NCI-H524 (cell line): Measurements from ENCODE around the gene KBTBD8.

ENCODE experiments used
- DNase-seq, 2 experiments: peaks; one replicate each; lab custom pipeline; 2025; lab: John Stamatoyannopoulos, UW

Gene KBTBD8

DNA sequence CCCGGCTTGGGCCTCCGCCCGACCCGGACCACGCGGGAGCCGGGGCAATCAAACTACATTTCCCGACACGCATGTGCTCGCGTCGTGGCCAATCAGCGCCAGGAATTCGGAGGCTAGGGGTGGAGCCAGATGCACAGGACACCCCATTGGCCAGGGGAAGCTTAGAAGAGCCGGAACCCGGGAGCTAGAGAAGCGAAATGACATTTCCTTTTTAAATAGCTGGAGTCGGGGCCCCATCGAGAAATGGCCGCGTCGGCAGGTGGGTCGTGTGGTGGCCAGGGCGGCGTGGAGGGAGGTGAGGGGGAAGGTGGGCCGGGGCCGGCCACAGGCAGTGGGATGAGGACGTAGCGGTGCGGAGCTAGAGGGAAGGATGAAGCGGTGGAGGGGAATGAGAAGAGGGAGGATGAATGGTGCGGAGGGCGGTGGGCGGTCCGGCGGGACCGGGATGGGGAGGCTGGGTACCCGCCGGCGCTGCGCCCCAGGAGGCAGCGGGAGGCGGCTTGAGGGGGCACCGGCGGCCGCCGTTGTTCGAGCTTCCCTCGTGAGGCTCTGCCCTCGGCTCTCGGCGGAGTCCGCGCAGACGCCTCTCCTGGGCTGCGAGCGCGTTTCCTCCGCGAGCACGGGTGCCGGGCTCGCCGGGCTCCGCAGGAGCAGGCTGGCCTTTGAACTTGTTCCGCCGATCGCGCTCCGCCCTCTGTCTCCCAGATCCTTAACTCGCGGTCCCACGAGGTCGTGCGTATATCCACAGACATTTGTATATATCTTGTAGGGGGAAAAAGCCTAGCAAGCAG lies at the start of gene KBTBD8:
Gene KBTBD8, plus strand, starts transcription at position 195 of the 791 bp plus-strand sequence. Its CDS starts 49 bp downstream, at position 244.
- DNase-seq: peak; percentile 97 to 98

- DNase-seq: no peak
These were observed 49.3 kb upstream of the KBTBD8 start for GRCh38 chr3:66948838-66949237.

DNA sequence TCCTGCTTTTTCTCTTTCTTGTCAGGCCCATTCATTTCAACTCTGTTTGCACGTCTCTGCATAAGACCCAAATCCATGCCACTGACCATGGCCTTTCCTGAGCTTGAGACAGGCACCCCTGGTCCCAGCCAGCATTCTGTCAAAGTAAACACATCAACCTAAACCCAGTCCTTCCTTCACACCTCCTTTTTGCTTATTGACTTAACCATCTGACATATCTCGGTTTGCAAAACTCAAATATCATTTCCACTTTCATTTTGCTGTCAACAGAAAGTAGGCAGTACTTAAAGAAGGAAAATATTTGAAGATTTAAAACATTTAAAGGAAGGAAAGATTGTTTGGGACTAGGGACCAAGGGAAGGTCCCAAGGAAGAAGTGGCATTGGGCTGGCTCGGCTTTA lies 48.2 kb upstream of the KBTBD8 start:
- DNase-seq: no peak

DNA sequence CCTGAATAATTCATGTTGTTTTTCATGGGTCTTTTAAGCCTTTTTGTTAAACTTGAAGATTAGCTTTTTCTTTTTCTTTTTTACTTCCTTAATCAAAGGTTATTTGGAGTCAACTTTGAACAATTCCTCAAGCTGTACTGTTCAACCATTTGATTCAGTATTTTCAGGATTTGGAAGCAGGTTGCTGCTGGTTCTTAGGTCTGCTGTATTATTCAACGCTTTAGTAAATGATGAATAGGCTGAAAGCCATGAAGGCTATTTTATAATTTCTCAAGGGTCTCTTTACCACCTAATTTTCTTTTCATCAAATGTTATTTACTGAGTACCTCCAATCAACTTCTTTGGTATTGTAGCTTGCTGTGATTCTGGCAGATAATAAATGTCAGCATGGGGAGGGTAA lies 45.8 kb upstream of the KBTBD8 start:
- no peak for DNase-seq

DNA sequence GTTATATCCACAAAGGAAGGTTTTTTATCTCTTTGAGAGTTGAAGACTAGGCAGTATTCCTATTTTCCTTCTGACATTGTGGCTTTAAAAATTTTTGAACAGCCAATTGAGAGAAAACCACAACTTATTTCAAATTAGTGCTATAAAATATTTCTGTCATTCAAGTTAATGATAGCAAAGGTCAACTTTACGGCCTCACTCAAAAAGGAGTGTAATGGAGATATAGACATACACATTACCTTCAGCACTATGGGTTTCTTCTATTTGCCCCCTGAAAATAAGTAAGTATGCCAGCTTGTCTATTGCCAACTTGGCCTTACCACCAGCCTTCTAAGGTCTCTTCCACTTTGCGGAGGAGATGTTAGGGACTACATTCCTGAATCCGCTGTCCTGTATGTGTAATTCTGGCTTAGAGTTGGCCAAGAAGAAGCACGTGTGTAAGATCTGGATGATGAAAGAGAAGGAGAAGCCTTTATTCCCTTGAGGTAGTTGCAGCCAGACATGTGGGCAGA lies 44.1 kb upstream of the KBTBD8 start:
- DNase-seq: no peak

GRCh38 chr3:66956742-66957141 lies 41.4 kb upstream of the KBTBD8 start:
- DNase-seq: no peak

DNA sequence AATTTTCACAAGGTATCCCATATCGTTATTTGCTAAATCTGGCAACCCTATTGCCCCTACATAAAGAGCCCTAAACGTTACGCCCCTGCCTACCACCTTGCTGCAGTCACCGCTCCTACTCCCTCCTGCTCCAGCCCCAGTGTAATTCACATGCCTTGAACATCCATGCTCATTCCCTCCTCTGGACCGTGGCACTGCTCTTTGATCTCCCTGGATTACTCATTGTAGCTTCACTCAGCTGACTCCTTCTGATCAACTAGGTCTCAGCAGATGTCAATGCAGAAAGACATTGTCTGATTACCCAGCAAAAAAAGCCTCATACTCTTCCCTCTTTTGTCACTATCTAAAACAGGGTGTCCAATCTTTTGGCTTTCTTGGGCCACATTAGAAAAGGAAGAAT lies 40.7 kb upstream of the KBTBD8 start:
- DNase-seq: no peak

GRCh38 chr3:66958067-66958466 lies 40.0 kb upstream of the KBTBD8 start:
- no peak for DNase-seq

DNA sequence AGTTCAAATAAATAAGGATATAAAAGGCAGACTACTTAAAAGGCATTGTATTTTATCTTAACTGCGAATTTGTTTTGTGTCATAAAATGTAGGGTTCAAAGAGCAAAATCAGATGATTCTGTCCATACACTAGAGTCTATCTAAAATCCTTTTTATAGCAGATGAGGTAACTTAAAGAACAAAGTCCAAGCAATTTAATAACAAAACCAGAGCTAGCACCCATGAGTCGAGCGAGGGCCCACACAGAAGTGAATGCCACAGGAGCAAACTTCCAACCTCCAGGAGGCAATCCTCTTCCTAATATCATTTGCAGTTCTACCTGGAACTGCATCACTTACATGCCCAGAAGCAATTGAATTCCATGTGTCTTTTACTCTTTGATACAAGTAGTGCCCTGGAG lies 35.4 kb upstream of the KBTBD8 start:
- no peak for DNase-seq

GRCh38 chr3:66971245-66971644 lies 26.9 kb upstream of the KBTBD8 start:
- DNase-seq: no peak

- DNase-seq: peak; percentile 77 to 85
These were observed 26.1 kb upstream of the KBTBD8 start for GRCh38 chr3:66971891-66972551.

DNA sequence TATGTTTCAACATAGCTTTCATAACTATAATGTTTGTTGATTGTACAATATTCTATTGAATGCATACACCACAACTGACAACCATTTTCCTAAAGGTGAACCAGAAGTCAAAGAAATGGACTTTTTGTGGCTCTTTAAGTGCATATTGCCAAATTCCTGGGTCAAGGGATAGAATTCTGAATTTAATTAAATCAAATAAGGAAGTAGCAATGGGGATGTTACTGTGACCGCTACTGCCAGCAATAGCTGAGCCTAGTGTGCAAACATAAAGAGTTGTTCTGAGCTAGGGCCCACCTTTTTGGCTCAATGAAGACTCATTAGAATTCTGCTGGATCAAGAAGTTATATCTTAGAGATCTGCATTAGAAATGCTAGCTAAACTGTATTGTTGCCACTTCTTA lies 17.3 kb upstream of the KBTBD8 start:
- DNase-seq: no peak

- no peak for DNase-seq
These were observed 15.0 kb upstream of the KBTBD8 start for GRCh38 chr3:66983101-66983500.

GRCh38 chr3:66985336-66985920 lies 12.7 kb upstream of the KBTBD8 start:
- DNase-seq: no peak

DNA sequence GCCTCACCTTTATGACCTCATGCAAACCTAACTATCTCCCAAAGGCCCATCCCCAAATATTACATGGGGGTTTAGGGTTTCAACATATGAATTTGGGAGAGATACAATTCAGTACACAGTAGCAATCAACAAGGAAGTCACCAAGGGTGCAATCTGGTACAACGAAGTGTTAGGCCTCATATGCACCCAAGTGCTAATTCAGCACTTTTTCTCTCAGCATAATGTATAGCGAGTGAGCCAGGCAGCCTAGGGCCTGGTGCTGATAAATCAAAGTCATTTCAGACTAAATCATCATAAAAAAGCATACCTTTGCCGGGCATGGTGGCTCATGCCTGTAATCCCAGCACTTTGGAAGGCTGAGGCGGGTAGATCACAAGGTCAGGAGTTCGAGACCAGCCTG lies 11.7 kb upstream of the KBTBD8 start:
- no peak for DNase-seq

DNA sequence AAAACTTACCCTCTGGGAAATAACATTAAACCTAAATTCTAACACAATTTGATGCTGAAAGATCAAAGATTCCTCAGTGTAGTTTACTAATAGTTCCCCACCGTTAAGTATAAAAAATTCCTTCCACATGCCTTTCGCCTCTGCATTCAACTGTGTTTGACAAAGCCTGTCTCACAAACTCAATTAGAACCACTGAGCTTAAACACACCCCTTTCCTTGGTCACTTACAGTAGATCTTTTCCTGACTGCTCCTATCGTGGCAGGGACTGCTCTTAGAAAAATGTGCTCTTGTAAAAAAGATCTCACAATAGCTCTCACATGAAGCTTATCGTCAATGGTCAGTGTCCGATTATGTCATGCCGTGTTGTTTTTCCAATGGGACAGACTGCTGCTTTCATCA lies 8.9 kb upstream of the KBTBD8 start:
- DNase-seq: no peak

- peak in 1 of 2 experiments; percentile 8 for DNase-seq
These were observed 8.0 kb upstream of the KBTBD8 start for GRCh38 chr3:66989860-66990696.

DNA sequence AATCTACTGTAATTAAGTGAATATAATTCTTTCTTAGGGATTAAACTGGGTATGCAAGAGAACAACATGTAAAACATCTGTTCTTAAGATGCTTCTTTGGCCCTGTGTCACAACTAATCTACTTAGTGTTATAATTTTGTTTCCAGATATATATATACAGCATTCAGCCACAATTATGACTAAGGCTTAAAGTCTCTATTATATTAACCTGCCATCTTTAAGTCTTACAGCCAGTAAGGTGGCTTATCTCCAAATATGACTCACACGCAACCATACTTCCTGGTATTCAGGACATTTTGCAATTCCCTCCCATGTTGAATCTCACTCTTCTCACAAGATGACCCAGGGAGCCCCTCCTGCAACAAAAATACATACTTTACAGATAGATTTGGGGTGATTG lies 6.6 kb upstream of the KBTBD8 start:
- peak in 1 of 2 experiments; percentile 7 for DNase-seq

DNA sequence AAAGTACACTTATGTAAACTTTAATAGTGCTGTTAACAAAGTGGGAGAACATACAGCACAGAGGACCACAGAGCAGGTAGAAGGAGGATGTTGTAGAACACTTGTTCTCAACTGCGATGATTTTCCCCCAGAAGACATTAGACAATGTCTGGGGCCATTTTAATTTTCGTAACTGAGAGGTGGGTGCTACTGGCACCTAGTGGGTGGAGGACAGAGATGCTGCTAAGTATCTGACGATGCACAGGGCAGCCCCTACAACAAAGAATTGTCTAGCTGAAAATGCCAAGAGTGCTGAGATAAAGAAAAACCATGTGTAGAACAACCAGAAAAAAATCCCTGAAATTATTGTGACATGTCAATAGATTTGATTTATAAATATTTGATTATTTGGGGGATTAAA lies 5.0 kb upstream of the KBTBD8 start:
- no peak for DNase-seq

DNA sequence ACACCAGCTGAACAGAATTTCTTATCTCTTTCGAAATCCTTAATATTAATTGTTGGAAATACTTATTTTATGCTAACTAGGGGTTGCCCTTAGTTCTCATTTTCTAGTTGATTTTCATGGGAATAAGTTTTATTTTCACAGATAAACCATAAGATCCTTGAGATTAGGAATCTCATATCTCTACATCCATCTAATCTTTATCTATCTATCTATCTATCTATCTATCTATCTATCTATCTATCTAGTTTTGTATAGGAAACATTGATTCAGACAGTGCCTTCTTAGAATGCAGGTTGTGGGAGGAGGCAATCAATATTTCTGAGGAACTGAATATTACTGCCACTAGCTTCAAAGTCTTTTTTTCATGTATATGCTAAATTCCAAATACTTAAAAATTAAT lies 3.5 kb upstream of the KBTBD8 start:
- DNase-seq: no peak

- DNase-seq: no peak
These were observed 1.4 kb upstream of the KBTBD8 start for GRCh38 chr3:66996696-66997095.

- no peak for DNase-seq
These were observed 471 bp upstream of the KBTBD8 start for GRCh38 chr3:66997560-66998112.
